HG02678 (cell line): ENCODE data around the gene IQCK.

Experiments
- ATAC-seq: cut with Tn5 transposase; IDR thresholded peaks from one replicate; pipeline ENCODE4 v1.9.1; 2021; ENCODE audit warnings: mild to moderate bottlenecking, moderate library complexity; ENCODE audit not compliant: unreplicated experiment

Gene IQCK

GRCh38 chr16:19879241-19879792 is 161.2 kb downstream of the IQCK start:
- no peak for ATAC-seq

- no peak for ATAC-seq
Measured at GRCh38 chr16:19881028-19881427, 163.0 kb downstream of the IQCK start.

DNA sequence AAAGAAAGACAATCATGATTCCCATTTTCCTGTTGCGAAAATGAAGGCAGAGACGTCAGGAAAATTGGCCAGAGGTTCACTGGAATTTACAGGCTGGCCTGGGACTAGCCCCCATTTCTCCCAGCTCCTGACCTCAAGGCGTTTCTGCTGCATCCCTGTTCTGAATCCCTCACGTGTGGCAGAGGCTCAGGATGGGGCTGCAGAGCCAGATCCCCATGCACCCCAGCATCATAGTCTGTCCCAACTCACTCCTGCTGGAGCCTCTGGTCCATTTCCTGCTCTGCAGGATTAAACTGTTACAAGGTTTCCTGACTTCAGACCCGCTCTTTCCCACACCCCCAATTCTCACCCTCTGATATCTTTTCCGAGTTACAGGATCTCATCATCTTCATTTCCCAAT is 163.7 kb downstream of the IQCK start:
- no peak for ATAC-seq

DNA sequence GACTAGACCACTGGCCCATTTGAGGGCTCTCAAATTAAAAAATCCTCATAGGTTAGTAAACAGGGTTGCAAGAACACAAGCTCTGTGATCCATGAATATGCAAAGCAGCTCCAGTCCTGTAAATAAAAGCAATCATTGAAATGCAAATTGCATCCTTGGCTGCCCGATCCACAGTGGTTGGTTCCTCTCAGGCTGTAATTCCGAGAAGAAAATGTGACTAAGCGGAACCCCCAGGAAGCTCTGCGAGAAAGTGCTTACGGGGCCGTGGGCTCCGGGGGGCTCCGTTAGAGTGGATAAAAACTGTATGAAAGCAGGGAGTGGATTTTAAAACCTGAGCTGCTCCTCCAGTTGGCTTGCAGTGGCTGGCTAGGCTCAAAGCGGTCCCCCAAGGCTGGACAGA is 164.1 kb downstream of the IQCK start:
- ATAC-seq, result no peak

DNA sequence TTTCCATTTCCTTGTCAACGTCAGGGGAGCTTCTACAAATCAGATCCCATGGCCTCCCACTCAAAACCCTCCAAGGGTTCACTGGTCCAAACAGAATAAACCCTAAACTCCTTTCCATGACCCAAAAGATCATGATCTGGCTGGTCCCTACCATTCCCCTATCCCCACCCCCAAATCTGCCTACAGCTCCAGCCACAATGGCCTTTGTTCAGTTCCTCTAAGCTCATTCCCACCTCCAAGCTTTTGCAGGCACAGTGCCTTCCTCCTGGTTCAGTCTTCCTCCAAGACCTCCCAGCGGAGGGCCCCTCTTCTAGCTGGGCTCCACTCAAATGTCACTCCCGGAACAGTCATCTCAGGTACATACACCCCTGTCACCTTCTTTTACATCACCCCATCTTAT is 164.6 kb downstream of the IQCK start:
- ATAC-seq, result no peak

- no peak for ATAC-seq
Measured at GRCh38 chr16:19883296-19883965, 165.4 kb downstream of the IQCK start.

DNA sequence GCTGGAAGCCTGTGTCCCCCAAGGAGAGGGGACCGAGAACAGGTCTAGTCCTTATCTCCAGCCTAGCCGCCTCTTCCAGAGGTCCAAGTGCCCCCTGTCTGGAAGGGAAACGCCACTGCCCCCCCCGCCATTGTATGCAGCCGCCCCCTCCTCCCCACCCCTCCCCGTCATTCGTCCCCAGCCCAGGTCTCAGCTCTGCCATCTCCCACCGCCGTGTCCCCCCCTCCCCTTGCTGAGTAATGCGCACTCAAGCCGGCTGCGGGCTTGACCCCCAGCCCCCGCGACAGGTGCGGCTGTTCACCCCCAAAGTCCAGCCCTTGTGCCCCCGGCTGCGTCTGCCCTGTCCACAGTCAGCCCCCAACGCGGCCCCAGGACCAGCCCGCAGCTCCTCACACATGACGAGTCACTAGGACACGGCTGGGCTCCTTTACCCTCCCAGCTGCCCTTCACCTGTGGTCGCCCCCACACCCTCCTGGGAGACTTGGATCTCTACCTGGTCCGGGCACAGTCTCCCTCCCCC is 166.0 kb downstream of the IQCK start:
- no peak for ATAC-seq

- ATAC-seq, result no peak
Measured at GRCh38 chr16:19884611-19885450, 166.8 kb downstream of the IQCK start, which contains the start of gene GPRC5B. Gene GPRC5B, minus strand, starts transcription at chr16:19884848. Its CDS starts 12,003 bp downstream, at chr16:19872845.

GRCh38 chr16:19885451-19886072 is 167.5 kb downstream of the IQCK start:
- ATAC-seq, result no peak

- no peak for ATAC-seq
Measured at GRCh38 chr16:19886073-19886941, 168.2 kb downstream of the IQCK start.

GRCh38 chr16:19888834-19889233 is 170.8 kb downstream of the IQCK start:
- no peak for ATAC-seq

DNA sequence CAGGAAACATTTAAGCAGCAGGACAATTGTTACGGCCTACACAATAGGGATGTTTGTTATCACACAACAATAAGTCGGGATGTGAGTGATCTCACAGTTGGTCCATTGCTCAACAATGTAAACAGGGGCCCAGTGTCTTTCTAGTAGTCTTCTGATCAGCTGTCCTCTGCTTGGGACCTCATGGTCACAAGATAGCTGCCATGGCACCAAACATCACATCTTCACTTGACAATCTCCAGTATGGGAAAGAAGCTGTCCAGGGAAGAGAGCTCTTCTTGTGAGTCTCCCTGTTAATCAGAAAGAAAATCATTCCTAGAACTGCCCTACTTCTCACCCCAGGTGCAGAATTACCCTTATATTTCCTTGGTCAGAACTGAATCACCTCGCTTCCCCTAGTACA is 172.8 kb downstream of the IQCK start:
- ATAC-seq, result no peak

- ATAC-seq, result no peak
Measured at GRCh38 chr16:19892902-19893301, 174.8 kb downstream of the IQCK start.

DNA sequence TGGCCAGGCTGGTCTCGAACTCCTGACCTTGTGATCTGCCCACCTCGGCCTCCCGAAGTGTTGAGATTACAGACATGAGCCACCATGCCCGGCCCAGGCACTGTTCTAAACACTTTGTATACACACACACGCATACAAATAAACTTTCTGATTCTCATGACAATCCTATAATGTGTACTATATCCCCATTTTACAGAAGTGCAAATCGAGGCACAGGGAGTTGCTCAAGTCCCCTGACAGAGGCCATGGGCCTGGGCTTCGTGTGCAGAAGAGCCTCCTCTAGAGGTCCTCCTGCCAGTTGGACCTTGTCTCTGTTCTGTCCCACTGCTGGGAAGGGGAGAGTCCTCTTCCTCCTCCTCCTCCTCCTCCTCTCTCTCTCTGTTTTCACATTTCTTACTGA is 176.5 kb downstream of the IQCK start:
- ATAC-seq, result no peak

DNA sequence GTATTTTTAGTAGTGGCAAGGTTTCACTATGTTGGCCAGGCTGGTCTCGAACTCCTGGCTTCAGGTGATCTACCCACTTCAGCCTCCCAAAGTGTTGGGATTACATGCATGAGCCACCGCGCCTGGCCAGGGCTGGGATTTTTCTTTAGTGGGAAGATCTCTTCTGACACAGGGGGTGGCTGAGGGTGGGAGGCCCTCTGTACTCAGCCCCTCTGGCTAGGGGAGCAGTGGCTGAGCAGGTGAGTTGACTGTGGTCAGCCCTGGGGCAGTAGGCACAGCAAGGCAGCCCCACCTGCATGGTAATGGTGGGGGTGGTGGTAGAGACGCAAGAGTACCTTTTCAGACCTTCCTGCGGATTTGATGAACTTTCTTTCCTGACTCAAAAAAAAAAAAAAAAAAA is 178.9 kb downstream of the IQCK start:
- no peak for ATAC-seq

GRCh38 chr16:19898166-19898565 is 180.1 kb downstream of the IQCK start:
- ATAC-seq, result no peak

- ATAC-seq, result no peak
Measured at GRCh38 chr16:19898924-19899604, 181.0 kb downstream of the IQCK start.

GRCh38 chr16:19899605-19899955 is 181.5 kb downstream of the IQCK start:
- ATAC-seq, result no peak

DNA sequence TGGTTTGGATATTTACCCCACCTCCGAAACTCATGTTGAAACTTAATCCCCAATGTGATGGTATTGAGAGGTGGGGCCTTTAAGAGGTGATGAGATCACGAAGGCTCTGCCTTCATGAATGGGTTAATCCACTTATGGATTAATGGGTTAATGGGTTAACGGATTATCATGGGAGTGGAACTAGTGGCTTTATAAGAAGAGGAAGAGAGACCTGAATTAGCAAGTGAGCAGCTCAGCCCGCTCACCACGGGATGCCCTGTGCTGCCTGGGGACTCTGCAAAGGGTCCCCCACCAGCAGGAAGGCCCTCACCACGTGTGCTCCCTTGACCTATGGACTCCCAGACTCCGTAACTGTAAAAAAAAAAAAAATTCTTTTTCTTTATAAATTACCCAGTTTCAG is 183.1 kb downstream of the IQCK start:
- ATAC-seq, result no peak
